ENCODE data around the gene HHIPL1.

GRCh38 chr14:99675382-99675835 is 30.5 kb downstream of the HHIPL1 start:
- no peak for TF ChIP-seq EZH2phosphoT487 (IDR thresholded peaks at IDR 0.05)
- TF ChIP-seq CTCF (IDR thresholded peaks at IDR 0.05) = no peak
